GM12892 (cell line): ENCODE data around the gene SYNDIG1.

Experiments
- DNase-seq: peaks from one replicate; pipeline ENCODE4 v3.0.0; 2011; ENCODE audit not compliant: insufficient read length
- FAIRE-seq: peaks from 2 replicates; lab custom pipeline; 2011; peaks lifted over from hg19 to GRCh38; lab: Jason Lieb, UNC
- POLR2A ChIP-seq: IDR thresholded peaks from 2 replicates; pipeline ENCODE4 v1.6.1; 2011; ENCODE audit warnings: low read depth, low read length, control low read depth
- POLR2AphosphoS5 ChIP-seq: IDR thresholded peaks from 2 replicates; pipeline ENCODE4 v1.6.1; 2011; ENCODE audit warnings: low read depth, low read length, control low read depth
- TAF1 ChIP-seq: IDR thresholded peaks from 2 replicates; pipeline ENCODE4 v1.6.1; 2011; ENCODE audit warnings: low read depth, mild to moderate bottlenecking, control low read depth, low read length, borderline replicate concordance

The SYNDIG1 gene

GRCh38 chr20:24698189-24698588 lies 228.8 kb downstream of the SYNDIG1 start:
- TF ChIP-seq POLR2AphosphoS5 (no peak), TAF1 (no peak)
- no peak for FAIRE-seq
- no peak for DNase-seq

DNA sequence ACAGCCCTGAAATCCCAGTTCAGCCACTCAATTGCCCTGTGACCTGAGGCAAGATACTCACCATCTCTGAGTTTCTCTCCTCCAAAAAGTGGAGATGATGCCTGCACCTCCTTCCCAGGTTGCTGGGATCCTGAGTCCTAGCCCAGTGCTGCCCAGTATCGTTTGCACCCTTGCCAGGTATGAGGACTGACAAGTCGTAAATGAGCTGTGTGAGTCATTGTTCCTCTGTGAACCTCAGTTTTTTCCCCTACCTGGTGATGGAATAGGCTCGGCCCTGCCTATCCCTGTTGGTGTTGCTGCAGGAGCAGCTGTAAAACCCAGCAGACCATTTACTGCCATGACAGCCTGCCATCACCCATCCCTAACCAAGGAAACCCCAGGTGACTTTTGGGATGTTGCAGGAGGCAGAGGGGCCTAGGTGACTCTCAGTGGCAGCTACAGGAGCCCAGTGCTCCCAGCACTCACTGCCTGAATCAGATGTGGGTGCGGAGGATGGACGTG lies 229.3 kb downstream of the SYNDIG1 start:
- TF ChIP-seq POLR2A (no peak), TAF1 (no peak), POLR2AphosphoS5 (no peak)
- DNase-seq (no peak), FAIRE-seq (no peak)

GRCh38 chr20:24699321-24700165 lies 230.1 kb downstream of the SYNDIG1 start:
- TF ChIP-seq TAF1 (no peak), POLR2A (no peak), POLR2AphosphoS5 (no peak)
- no peak for DNase-seq

DNA sequence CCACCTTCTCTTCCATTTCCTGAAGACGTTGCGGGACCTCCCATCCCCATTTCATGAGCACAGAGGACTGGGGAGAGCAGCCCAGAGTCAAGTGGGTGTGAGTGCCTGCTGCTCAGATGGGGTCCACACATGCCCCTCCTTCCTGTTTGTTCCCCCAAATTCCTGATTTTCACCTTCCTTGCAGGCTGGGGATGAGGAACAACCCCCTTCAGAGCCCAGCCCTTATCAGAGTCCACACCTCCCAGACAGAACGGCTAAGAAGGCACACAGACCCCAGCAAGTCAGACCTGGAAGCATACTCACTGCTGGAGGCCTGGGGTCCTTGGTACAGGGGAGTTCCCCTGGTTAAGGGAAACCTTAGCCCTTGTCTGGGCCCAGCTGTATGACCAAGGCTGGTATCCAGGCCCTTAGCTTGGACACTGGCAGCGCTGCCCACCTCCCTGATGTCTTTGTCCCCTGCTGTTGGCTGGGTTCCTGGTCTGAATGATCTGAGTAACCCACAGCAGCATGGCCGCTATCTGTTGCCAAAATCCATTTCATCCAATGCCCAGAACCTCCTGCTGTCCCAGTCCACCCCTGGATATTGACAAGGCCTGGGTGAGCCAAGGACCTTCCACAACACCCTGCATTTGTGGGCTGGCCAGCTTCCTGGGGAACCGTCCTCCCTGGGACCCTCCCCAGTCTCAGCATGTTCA lies 230.9 kb downstream of the SYNDIG1 start:
- TF ChIP-seq TAF1 (no peak), POLR2A (no peak), POLR2AphosphoS5 (no peak)
- DNase-seq = no peak
- no peak for FAIRE-seq

More at GRCh38 chr20:24699321-24700165, 230.1 kb downstream of the SYNDIG1 start:
- FAIRE-seq = no peak

DNA sequence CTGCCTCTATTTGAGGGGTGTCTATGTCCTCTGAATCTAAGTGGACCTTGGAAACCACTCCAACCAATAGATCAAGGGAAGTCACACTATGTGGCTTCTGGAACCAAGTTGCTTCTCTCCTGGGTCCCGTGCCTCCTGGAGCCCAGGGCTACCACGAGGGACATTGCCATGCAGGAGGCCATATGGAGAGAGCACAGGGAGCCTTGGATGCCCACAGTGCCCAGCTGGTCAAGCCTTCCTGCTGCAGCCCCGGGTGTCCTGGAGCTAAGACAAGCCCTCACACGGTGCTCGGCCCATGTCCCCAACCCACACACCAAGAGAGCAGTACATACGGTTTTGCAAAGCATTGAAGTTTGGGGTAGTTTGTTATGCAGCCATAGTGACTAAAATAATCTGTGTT lies 231.6 kb downstream of the SYNDIG1 start:
- DNase-seq (no peak), FAIRE-seq (no peak)
- TF ChIP-seq POLR2A (no peak), POLR2AphosphoS5 (no peak), TAF1 (no peak)

DNA sequence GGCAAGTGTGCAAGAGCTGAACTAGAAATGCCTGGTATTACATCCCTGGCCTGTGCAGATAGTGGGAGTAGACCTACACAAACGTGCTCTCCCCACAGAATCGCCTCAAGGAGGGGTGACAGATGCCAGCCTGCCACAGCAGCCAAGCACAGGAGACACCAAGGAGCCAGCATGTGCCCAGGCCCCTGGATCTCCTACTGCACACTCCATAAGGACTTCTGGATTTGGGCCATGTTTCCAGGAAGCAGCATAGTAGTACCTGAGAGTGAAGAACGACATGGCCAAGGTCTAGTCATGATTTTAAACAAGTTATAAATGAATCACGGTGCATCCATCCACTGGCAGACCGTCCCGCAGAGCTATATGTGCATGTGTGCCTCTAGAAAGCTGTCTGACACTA lies 232.2 kb downstream of the SYNDIG1 start:
- TF ChIP-seq TAF1 (no peak), POLR2AphosphoS5 (no peak), POLR2A (no peak)
- DNase-seq = no peak
- FAIRE-seq = no peak

DNA sequence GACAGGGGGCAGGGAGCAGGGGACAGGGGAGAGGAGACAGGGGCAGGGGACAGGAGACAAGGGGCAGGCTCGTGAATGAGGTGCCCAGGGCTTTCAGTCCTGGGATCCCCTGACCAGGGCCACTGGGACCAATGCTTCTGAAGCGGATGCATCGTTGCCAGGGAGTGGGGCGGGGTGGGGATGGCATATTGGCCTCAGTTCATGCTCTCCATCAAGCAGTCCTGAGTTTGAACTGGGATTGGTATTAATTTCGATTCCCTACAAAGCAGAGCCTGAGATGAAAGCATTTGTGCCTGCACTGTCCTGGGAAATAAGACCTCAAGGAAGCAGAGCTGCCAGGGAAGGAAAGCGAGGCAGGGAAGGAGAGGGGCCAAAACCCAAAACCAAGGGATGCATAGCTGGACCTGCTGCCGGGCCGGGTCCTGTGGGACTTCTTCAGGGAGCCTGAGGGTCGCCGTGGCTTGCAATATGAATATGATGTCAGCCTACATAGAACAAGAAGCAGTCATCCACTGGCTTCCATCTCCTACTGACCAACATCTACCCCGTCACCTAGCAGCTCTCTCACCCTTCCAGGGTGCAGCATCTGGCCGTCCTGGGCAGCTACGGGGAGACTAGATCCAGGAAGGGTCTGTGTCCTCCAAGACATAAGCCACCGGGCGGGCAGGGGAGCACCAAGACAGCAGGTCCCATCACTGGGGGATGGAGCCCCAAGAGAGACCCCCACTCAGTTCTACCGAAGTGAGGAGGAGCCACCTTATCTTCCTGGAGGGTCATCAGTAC lies 233.3 kb downstream of the SYNDIG1 start:
- no peak for DNase-seq
- FAIRE-seq = no peak
- TF ChIP-seq TAF1 = no peak
- TF ChIP-seq POLR2AphosphoS5 = no peak
- TF ChIP-seq POLR2A = no peak

DNA sequence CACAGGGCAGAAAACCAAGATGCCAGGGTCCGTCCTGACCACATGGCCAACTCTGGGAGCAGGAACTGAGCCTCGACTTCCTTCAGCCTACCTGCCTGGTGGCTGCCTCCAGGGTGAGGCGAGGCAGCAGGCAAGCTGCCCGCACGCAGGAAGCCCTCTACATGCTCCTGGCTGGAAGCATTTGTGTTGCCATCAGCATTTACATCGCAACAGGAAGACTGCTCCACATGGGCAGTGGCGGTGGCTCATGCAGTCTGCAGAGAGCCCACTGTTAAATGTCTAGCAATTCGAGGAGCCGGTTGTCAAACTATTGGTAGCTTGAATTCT lies 233.8 kb downstream of the SYNDIG1 start:
- FAIRE-seq (no peak), DNase-seq (no peak)
- no peak for TF ChIP-seq TAF1
- TF ChIP-seq POLR2A = no peak

GRCh38 chr20:24704899-24705298 lies 235.5 kb downstream of the SYNDIG1 start:
- DNase-seq (no peak), FAIRE-seq (no peak)
- TF ChIP-seq TAF1 (no peak), POLR2AphosphoS5 (no peak), POLR2A (no peak)

DNA sequence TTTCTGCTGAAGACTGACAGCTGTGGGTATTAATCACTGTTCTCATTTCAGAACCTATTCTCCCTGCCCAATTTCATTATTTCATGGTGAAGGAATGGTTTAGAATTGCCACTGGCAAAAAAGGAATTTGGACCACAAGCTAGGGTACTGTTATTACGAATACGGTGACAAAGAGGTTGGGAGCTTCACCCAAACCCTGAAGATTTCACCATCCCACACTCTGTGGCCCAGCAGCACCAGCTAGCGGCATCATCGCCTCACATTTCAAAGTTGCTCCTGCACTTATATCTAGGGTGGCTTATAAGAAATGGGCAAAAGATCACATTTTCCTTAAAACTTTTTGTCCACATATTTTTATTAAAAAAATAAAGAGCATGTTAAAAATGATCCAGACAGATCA lies 236.1 kb downstream of the SYNDIG1 start:
- DNase-seq (no peak), FAIRE-seq (no peak)
- TF ChIP-seq POLR2A (no peak), TAF1 (no peak), POLR2AphosphoS5 (no peak)

- no peak for FAIRE-seq
- no peak for DNase-seq
- TF ChIP-seq POLR2A (no peak), TAF1 (no peak), POLR2AphosphoS5 (no peak)
Observed at GRCh38 chr20:24708411-24709295, 239.2 kb downstream of the SYNDIG1 start.
